ENCODE data around the gene REEP1. TPM values are rescaled to one million over a fixed set of nuclear protein-coding genes. Genes with fewer than 3 reads are reported as not detected.

REEP1 gene
- polyA plus RNA-seq, 1 experiment = 0.10 TPM

DNA sequence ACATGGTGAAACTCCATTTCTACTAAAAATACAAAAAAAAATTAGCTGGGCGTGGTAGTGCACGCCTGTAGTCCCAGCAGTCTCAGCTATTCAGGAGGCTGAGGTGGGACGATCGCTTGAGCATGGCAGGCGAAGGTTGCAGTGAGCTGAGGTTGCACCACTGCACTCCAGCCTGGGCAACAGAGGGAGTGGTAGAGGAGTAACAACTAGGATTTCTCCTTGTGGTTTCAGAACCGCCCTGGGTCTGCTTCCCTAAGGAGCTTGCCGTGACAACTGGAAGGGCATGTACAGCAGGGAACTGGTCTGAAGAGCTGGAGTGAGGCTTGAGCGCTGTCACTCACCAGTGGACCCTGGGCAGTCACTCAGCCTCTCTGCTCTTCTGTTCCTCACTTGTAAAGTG is 29.1 kb downstream of the REEP1 start:
- CTCF ChIA-PET = no interaction called here

DNA sequence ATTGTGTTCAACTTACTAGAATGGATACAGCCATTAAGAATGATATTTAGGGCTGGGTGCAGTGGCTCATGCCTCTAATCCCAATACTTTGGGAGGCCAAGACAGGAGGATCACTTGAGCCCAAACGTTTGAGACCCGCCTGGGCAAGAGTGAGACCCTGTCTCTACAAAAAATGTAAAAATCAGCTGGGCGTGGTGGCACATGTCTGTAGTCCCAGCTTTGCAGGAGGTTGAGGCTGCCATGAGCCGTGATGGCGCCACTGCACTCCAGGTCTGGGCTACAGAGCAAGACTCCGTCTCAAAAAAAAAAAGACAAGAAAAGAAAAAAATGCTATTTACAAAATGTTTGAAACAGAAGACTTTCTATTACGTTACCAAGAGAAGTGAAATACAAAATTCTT is 30.0 kb downstream of the REEP1 start:
- H3K4me3 ChIP-seq (ENCODE audit: low read depth, low read length) = no peak overlapping the region
- DNase-seq (ENCODE audit: low read depth, low spot score) = no peak
- POLR2A ChIA-PET = no interaction called here
- CTCF ChIA-PET = no interaction called here
- H3K9me3 ChIP-seq (ENCODE audit: control insufficient read depth, insufficient read depth, low read length) = no peaks in the 10 kb centered on the region
- TF ChIP-seq, protein P1, sequence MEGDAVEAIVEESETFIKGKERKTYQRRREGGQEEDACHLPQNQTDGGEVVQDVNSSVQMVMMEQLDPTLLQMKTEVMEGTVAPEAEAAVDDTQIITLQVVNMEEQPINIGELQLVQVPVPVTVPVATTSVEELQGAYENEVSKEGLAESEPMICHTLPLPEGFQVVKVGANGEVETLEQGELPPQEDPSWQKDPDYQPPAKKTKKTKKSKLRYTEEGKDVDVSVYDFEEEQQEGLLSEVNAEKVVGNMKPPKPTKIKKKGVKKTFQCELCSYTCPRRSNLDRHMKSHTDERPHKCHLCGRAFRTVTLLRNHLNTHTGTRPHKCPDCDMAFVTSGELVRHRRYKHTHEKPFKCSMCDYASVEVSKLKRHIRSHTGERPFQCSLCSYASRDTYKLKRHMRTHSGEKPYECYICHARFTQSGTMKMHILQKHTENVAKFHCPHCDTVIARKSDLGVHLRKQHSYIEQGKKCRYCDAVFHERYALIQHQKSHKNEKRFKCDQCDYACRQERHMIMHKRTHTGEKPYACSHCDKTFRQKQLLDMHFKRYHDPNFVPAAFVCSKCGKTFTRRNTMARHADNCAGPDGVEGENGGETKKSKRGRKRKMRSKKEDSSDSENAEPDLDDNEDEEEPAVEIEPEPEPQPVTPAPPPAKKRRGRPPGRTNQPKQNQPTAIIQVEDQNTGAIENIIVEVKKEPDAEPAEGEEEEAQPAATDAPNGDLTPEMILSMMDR (IDR thresholded peaks at IDR 0.05; ENCODE audit: low read depth, low read length) = no peak
- no peak overlapping the region for H3K27ac ChIP-seq (ENCODE audit: low read depth, low read length)
- peaks cover 23% of the 10 kb centered on the region for H3K27me3 ChIP-seq (ENCODE audit: control insufficient read depth, insufficient read depth, low read length)

More for the DNA sequence above, 29.1 kb downstream of the REEP1 start:
- H3K27ac ChIP-seq (ENCODE audit: low read depth, low read length) = no peak overlapping the region
- H3K27me3 ChIP-seq (ENCODE audit: control insufficient read depth, insufficient read depth, low read length) = peaks cover 23% of the 10 kb centered on the region
- TF ChIP-seq, protein P1 (IDR thresholded peaks at IDR 0.05; ENCODE audit: low read depth, low read length) = no peak
- H3K9me3 ChIP-seq (ENCODE audit: control insufficient read depth, insufficient read depth, low read length) = no peaks in the 10 kb centered on the region
- no peak overlapping the region for H3K4me3 ChIP-seq (ENCODE audit: low read depth, low read length)
- POLR2A ChIA-PET = no interaction called here
- no peak for DNase-seq (ENCODE audit: low read depth, low spot score)

DNA sequence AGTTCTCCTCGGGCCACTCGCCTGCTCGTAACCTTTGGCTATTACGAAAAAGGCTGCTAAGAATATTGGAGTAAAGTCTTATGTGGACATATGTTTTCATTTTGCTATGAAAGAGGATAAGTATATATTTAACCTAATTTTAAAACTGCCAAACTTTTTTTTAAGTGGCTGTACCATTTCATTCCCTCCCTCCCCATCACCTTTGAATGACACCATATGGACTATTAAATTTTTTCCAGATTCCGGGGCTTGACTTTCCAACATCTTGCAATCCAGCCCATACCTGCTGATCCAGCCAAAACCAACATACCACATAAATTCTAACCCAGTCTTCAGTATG is 31.5 kb downstream of the REEP1 start:
- H3K27me3 ChIP-seq (ENCODE audit: control insufficient read depth, insufficient read depth, low read length) = peaks cover 23% of the 10 kb centered on the region
- H3K4me3 ChIP-seq (ENCODE audit: low read depth, low read length) = no peak overlapping the region
- ChIA-PET POLR2A (no interaction called here), CTCF (no interaction called here)
- no peaks in the 10 kb centered on the region for H3K9me3 ChIP-seq (ENCODE audit: control insufficient read depth, insufficient read depth, low read length)
- TF ChIP-seq, protein P1 (IDR thresholded peaks at IDR 0.05; ENCODE audit: low read depth, low read length) = no peak
- no peak for DNase-seq (ENCODE audit: low read depth, low spot score)
- H3K27ac ChIP-seq (ENCODE audit: low read depth, low read length) = no peak overlapping the region

DNA sequence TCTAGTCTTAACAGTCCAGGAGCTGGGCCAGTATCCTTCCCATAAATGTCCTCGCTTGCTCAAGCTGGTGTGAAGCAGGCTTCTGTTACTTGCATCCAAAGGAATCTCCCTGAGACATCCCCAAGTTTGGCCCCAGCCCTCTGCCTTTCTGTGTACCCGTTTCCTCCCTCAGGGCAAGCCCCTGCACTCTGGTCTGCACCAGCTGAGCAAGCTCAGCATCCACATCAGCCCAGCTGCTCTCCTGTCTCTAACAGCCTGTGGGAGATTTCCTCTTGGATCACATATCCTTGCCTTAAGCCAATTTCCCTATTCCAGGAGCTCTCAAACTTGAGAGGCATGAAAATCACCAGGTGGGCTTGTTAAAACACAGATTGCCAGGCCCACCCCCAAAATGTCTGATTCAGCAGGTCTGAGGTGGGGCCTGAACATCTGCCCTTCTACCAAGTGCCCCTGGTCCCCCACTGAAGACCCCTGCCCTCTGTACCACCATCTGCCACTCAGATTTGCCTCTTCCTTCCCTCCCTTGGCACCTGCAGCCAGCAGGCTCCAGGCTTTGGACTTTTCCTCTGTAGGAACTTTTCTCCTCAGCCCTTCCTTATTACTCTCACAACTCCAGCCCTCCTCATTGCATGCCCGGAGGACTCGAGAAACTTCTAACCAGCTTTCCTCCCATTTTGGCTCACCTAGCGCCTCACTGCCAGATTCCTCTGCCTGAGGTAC is 32.1 kb downstream of the REEP1 start:
- ChIA-PET POLR2A (no interaction called here), CTCF (no interaction called here)
- peaks cover 20% of the 10 kb centered on the region for H3K27me3 ChIP-seq (ENCODE audit: control insufficient read depth, insufficient read depth, low read length)
- no peak for DNase-seq (ENCODE audit: low read depth, low spot score)
- TF ChIP-seq, protein P1 (IDR thresholded peaks at IDR 0.05; ENCODE audit: low read depth, low read length) = no peak
- no peak overlapping the region for H3K27ac ChIP-seq (ENCODE audit: low read depth, low read length)
- no peak overlapping the region for H3K4me3 ChIP-seq (ENCODE audit: low read depth, low read length)
- H3K9me3 ChIP-seq (ENCODE audit: control insufficient read depth, insufficient read depth, low read length) = no peaks in the 10 kb centered on the region

DNA sequence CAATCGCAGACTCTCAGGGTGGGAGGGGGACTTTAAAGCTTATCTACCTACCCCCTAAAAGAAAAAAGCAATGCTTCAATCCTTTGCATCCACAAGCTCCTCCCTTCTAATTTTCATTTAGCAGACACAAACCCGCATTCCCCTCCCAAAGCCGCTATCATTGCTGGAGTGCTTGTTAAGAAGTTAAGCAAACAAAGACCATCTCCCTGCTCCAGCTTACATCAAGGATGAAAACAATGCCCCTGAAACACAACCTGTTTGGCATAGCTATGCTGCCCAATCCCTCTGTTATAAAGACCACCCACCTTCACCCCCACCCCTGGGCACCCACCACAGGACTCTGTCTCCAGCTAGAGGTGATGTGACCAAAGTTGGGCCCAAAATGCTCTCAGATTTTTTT is 33.0 kb downstream of the REEP1 start:
- ChIA-PET CTCF (no interaction called here), POLR2A (no interaction called here)
- TF ChIP-seq, protein P1 (IDR thresholded peaks at IDR 0.05; ENCODE audit: low read depth, low read length) = no peak

More for the DNA sequence above, 33.0 kb downstream of the REEP1 start:
- Histone ChIP-seq H3K4me3 (ENCODE audit: low read depth, low read length) (no peak overlapping the region), H3K9me3 (ENCODE audit: control insufficient read depth, insufficient read depth, low read length) (no peaks in the 10 kb centered on the region), H3K27ac (ENCODE audit: low read depth, low read length) (no peak overlapping the region), H3K27me3 (ENCODE audit: control insufficient read depth, insufficient read depth, low read length) (peaks cover 23% of the 10 kb centered on the region)
- DNase-seq (ENCODE audit: low read depth, low spot score) = no peak
